SH-SY5Y (cell line): Measurements from ENCODE around the gene OAS3.

Experiments used
- GATA2 ChIP-seq: IDR thresholded peaks from 2 replicates; pipeline ENCODE4 v1.6.1; 2011; ENCODE audit warnings: mild to moderate bottlenecking, low read depth, low read length
- GATA3 ChIP-seq: IDR thresholded peaks from 2 replicates; pipeline ENCODE4 v1.6.1; 2011; ENCODE audit warnings: low read depth, mild to moderate bottlenecking, low read length, moderate library complexity

- no peak for TF ChIP-seq GATA2
- TF ChIP-seq GATA3, result no peak
Observed at GRCh38 chr12:112964915-112965314, 26.6 kb downstream of the OAS3 start.
